Activated CD4-positive, alpha-beta memory T cell treated with anti-CD3 and anti-CD28 coated beads, Interleukin-2, amount 10 ng/mL, durations not matched to agents 7 days and 5 days (primary cell): ENCODE results near the gene ITGA7. TPM values are rescaled to one million over a fixed set of nuclear protein-coding genes. Genes with fewer than 3 reads are reported as not detected.

ENCODE experiments used
- CTCF ChIA-PET: fragments of 350-600 bp; sonication (Branson Sonifier 250); formaldehyde crosslinking; loops from one replicate; lab custom pipeline; 2021; ENCODE audit warnings: antibody characterized with exemption, inconsistent platforms; lab: Charles Lee
- POLR2A ChIA-PET: fragments of 350-600 bp; sonication (Branson Sonifier 250); formaldehyde crosslinking; loops from one replicate; lab custom pipeline; 2021; ENCODE audit warnings: antibody characterized with exemption; lab: Charles Lee
- DNase-seq: peaks from one replicate; pipeline ENCODE4 v3.0.0-alpha.2; 2020
- H3K27ac Mint-ChIP-seq: one replicate; pipeline ENCODE4 v1.8.0; 2021; ENCODE audit warnings: mild to moderate bottlenecking, mixed read lengths
- H3K27me3 Mint-ChIP-seq: one replicate; pipeline ENCODE4 v1.8.0; 2021; ENCODE audit warnings: mixed read lengths
- H3K36me3 Mint-ChIP-seq: one replicate; pipeline ENCODE4 v1.8.0; 2021; ENCODE audit warnings: low read depth, mixed read lengths
- H3K4me1 Mint-ChIP-seq: one replicate; pipeline ENCODE4 v1.8.0; 2021; ENCODE audit warnings: mixed read lengths
- H3K4me3 Mint-ChIP-seq: one replicate; pipeline ENCODE4 v1.8.0; 2021; ENCODE audit warnings: mild to moderate bottlenecking, mixed read lengths
- H3K9me3 Mint-ChIP-seq: one replicate; pipeline ENCODE4 v1.8.0; 2021; ENCODE audit warnings: mixed read lengths
- total RNA-seq, 2 experiments: library from RNA; stranded (reverse); gene quantifications; one replicate each; pipeline ENCODE4 v1.2.3, GENCODE V29; 2021

Gene ITGA7
- total RNA-seq, 2 experiments from 2014 or later, result 1.9 to 2.0 TPM

DNA sequence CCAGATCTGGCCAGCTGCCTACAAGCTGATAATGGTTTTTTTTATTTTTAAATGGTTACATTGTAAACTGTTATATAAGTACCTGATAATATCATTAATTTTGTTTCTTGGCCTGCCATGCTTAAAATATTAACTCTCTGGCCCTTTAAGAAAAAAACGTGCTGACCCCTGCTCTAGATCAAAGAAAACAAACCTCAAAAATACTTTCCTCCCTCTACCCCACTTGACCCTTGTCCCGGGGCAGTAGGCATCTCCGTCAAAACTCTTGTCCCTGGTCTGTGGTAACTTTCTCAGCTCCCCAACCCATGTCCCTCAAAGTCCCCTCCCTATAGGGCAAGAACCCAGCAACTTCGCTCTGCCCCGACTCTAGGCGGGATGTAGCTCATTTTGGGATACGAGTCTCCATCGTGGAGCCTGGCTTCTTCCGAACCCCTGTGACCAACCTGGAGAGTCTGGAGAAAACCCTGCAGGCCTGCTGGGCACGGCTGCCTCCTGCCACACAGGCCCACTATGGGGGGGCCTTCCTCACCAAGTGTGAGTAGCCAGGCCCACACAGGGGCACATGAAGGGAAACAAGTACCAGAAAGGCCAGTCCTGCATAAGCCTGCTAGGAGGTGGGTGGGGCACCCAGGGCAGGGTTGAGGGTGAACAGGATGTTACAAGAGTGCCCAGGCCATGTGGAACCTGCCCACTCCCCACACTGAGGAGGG, 16.0 kb upstream of the ITGA7 start:
- Mint-ChIP-seq H3K4me1 (peaks cover 55% of the 10 kb centered on the region), H3K27ac (no peak overlapping the region)

DNA sequence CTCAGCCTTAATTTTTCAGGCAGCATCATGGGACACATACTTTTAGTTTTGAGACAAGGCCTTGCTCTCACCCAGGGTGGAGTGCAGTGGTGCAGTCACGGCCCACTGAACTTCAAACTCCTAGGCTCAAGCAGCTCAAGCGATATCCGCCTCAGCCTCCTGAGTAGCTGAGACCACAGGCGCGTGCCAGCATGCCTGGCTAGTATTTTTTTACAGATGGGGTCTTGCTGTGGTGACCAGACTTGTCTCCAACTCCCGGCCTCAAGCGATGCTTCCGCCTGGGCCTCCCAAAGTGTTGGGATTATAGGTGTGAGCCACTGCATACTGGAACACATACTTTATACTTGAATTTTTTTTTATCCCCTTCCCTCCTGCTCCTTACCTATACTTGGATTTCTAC, 15.2 kb upstream of the ITGA7 start:
- Mint-ChIP-seq H3K4me1 (peaks cover 60% of the 10 kb centered on the region), H3K27ac (no peak overlapping the region), H3K36me3 (peaks cover 32% of the 10 kb centered on the region), H3K27me3 (no peaks in the 10 kb centered on the region), H3K4me3 (no peak overlapping the region), H3K9me3 (no peaks in the 10 kb centered on the region)
- DNase-seq, result no peak
- POLR2A ChIA-PET, result interaction anchor here (1.5 kb wide), 1 partner anchor 16 kb away, joined by 5 read pairs; no protein-coding TSS in a partner anchor
- CTCF ChIA-PET, result interaction anchor here (1.4 to 3.7 kb wide), 3 partner anchors 14 to 17 kb away, joined by 3 to 50 read pairs (median 17); no protein-coding TSS in a partner anchor

More for the DNA sequence above, 16.0 kb upstream of the ITGA7 start:
- Mint-ChIP-seq H3K9me3 (no peaks in the 10 kb centered on the region), H3K36me3 (peaks cover 25% of the 10 kb centered on the region), H3K27me3 (no peaks in the 10 kb centered on the region), H3K4me3 (no peak overlapping the region)
- DNase-seq, result no peak
- ChIA-PET POLR2A (interaction anchor here (1.5 to 2.3 kb wide), 2 partner anchors 7 to 15 kb away, joined by 5 to 14 read pairs; partner anchors contain the start of gene BLOC1S1), CTCF (interaction anchor here (1.4 to 3.1 kb wide), 3 partner anchors 14 to 70 kb away, joined by 3 to 50 read pairs (median 3); no protein-coding TSS in a partner anchor)

- Mint-ChIP-seq H3K36me3 (peaks cover 35% of the 10 kb centered on the region), H3K4me3 (no peak overlapping the region), H3K9me3 (no peaks in the 10 kb centered on the region), H3K27ac (no peak overlapping the region), H3K27me3 (no peaks in the 10 kb centered on the region), H3K4me1 (peaks cover 60% of the 10 kb centered on the region)
- POLR2A ChIA-PET, result interaction anchor here (1.2 to 9.2 kb wide), 3 partner anchors 8 to 17 kb away, joined by 3 to 84 read pairs (median 5); partner anchors contain the start of gene CD63
- no peak for DNase-seq
- CTCF ChIA-PET, result interaction anchor here (1.4 to 3.7 kb wide), 3 partner anchors 8 to 16 kb away, joined by 3 to 17 read pairs (median 16); partner anchors contain the start of gene CD63
Observed at GRCh38 chr12:55721601-55722213, 14.0 kb upstream of the ITGA7 start.

GRCh38 chr12:55720894-55721444, 13.3 kb upstream of the ITGA7 start:
- peak overlapping the region; percentile 24 for H3K27ac Mint-ChIP-seq
- H3K4me3 Mint-ChIP-seq, result no peak overlapping the region
- CTCF ChIA-PET, result interaction anchor here (0.7 to 3.7 kb wide), 5 partner anchors 8 to 124 kb away, joined by 3 to 17 read pairs (median 7); partner anchors contain the start of genes CD63, ORMDL2 and SARNP
- no peaks in the 10 kb centered on the region for H3K9me3 Mint-ChIP-seq
- no peaks in the 10 kb centered on the region for H3K27me3 Mint-ChIP-seq
- peaks cover 35% of the 10 kb centered on the region for H3K36me3 Mint-ChIP-seq
- POLR2A ChIA-PET, result interaction anchor here (1.2 to 9.2 kb wide), 3 partner anchors 9 to 17 kb away, joined by 3 to 84 read pairs (median 6); partner anchors contain the start of gene CD63
- peak; percentile 42 for DNase-seq
- peaks cover 58% of the 10 kb centered on the region for H3K4me1 Mint-ChIP-seq

GRCh38 chr12:55720071-55720564, 12.4 kb upstream of the ITGA7 start, which contains the start of gene RDH5:
Gene RDH5, plus strand, starts transcription at chr12:55720393. Its CDS starts 792 bp downstream, at chr12:55721185.
- H3K4me3 Mint-ChIP-seq, result no peak within 1 kb of the TSS
- no peak for DNase-seq
- CTCF ChIA-PET, result interaction anchor here (1.3 to 3.7 kb wide), 4 partner anchors 9 to 98 kb away, joined by 4 to 17 read pairs (median 12); partner anchors contain the start of genes CD63, ORMDL2 and SARNP
- peaks cover 38% of the 10 kb centered on the region for H3K36me3 Mint-ChIP-seq
- peaks cover 62% of the 10 kb centered on the region for H3K4me1 Mint-ChIP-seq
- POLR2A ChIA-PET, result interaction anchor here (0.9 to 9.2 kb wide), 4 partner anchors 10 to 19 kb away, joined by 3 to 84 read pairs (median 6); partner anchors contain the start of gene CD63
- no peaks in the 10 kb centered on the region for H3K9me3 Mint-ChIP-seq
- H3K27ac Mint-ChIP-seq, result peak within 1 kb of the TSS; percentile 24
- no peaks in the 10 kb centered on the region for H3K27me3 Mint-ChIP-seq

- Mint-ChIP-seq H3K4me3 (no peak overlapping the region), H3K9me3 (no peaks in the 10 kb centered on the region), H3K4me1 (peaks cover 57% of the 10 kb centered on the region), H3K27ac (no peak overlapping the region), H3K36me3 (peaks cover 33% of the 10 kb centered on the region), H3K27me3 (no peaks in the 10 kb centered on the region)
- no peak for DNase-seq
- CTCF ChIA-PET, result interaction anchor here (0.6 to 3.7 kb wide), 5 partner anchors 10 to 321 kb away, joined by 3 to 17 read pairs (median 7); partner anchors contain the start of gene CD63
- POLR2A ChIA-PET, result interaction anchor here (0.9 to 9.2 kb wide), 3 partner anchors 10 to 20 kb away, joined by 5 to 84 read pairs (median 6); partner anchors contain the start of gene CD63
Observed at GRCh38 chr12:55719371-55719770, 11.7 kb upstream of the ITGA7 start.

DNA sequence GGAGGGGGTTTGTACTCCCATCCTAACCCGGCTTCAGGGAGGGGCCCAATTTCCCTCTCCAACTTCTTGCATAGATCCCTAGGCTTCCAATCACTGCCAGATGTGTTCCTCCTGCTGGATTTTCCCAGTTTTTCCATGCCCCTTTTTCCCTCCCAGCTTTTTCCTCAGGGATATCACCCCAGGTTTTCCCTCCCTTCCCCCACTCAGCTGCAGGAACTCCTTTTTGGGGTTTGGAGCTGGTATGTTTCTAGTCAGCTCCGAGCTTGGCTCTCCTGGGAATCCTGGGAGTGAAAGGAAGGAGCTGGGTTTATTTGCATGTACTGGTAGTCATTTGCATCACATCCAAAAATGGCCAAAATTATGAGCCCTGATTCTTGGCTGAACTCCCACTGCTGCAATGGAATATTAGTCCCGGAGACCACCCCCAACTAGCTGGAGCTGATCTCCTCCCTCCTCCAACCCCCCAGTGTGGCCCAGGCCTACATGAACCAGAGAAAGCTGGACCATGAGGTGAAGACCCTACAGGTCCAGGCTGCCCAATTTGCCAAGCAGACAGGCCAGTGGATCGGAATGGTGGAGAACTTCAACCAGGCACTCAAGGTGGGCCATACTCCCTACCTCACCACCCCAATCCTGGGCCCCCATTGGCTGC, 11.0 kb upstream of the ITGA7 start:
- peaks cover 57% of the 10 kb centered on the region for H3K4me1 Mint-ChIP-seq
- no peak overlapping the region for H3K27ac Mint-ChIP-seq
- H3K4me3 Mint-ChIP-seq, result no peak overlapping the region
- no peaks in the 10 kb centered on the region for H3K9me3 Mint-ChIP-seq
- CTCF ChIA-PET, result interaction anchor here (0.6 to 3.7 kb wide), 5 partner anchors 11 to 322 kb away, joined by 3 to 33 read pairs (median 5); partner anchors contain the start of gene CD63
- DNase-seq, result no peak
- H3K36me3 Mint-ChIP-seq, result peaks cover 31% of the 10 kb centered on the region
- H3K27me3 Mint-ChIP-seq, result no peaks in the 10 kb centered on the region
- POLR2A ChIA-PET, result interaction anchor here (2.3 to 9.2 kb wide), 2 partner anchors 11 to 19 kb away, joined by 15 to 84 read pairs; partner anchors contain the start of gene CD63

DNA sequence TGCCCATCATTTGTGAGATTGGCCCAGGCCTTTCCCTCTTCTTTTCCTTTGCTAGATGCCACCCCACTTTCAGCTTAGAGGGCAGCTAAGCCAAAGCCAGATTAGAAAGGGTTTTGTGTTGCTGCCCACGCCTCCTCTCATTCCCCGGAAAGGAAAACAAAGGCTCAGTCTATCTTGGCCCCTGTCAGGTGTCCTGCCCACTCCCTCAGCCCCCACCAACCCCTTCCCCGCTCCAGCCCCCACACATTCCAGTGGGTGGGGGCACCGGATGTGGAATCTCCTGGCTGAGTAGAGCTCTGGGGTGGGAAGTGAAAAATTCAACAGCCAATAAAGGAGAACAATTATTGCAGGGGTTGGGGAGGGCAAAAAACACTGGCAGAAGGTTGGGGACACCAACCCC, 10.3 kb upstream of the ITGA7 start:
- POLR2A ChIA-PET, result interaction anchor here (0.7 to 9.2 kb wide), 5 partner anchors 9 to 256 kb away, joined by 3 to 84 read pairs (median 9); partner anchors contain the start of genes CD63 and RAB5B
- H3K27me3 Mint-ChIP-seq, result no peaks in the 10 kb centered on the region

DNA sequence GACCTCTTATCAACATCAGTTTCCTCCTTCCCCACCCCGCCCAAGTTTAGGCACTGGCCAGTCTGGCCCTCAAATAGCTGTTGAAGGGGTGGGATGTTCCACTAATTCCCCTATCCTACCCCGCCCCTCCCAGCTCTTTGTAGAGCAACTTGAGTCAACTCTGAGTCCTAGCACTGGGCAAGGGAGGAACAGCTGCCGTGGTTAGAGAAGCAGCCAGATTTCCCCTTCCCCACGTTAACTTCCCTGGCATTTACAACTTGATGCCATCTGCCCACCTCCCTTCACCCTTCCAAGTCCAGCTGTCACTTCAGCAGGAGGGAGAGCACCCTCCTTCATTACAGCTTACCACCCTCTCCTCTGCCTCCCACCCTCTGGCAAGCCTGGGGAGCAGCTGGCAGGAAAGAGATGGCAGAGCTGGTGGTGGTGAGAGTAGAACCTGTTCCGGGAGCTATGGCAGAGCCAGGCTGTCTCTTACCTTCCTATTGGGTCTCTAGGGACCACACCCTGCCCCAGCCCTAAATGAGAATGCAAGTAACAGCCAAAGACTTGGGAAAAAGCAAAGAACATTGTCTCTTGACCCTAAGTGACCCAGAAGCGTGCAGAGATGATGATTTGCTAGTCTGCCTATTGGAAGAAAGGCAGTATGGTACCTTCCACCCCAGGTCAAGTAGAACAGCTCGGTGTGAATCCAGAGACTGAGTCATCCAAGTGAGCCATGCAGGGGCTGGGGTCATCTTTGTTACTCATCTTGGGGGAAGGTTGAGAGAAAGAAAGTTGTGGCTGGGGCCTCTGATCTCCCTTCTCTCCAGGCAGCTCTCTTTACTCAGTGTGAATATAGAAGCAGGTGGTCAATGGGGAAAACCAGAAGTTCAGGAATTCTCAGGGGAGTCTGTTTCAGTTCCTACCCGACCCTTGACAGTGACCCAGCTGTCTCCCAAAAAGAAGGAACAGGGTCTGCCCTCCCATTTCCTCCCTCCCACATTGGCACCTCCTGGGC, 9.6 kb upstream of the ITGA7 start:
- peaks cover 57% of the 10 kb centered on the region for H3K4me1 Mint-ChIP-seq
- CTCF ChIA-PET, result interaction anchor here (1.1 to 3.7 kb wide), 6 partner anchors 7 to 209 kb away, joined by 5 to 33 read pairs (median 7); no protein-coding TSS in a partner anchor
- POLR2A ChIA-PET, result interaction anchor here (0.7 to 9.2 kb wide), 11 partner anchors 8 to 1219 kb away, joined by 3 to 84 read pairs (median 7); partner anchors contain the start of genes CD63, NCKAP1L, ORMDL2 and RAB5B
- H3K27me3 Mint-ChIP-seq, result peaks cover 3% of the 10 kb centered on the region
- H3K36me3 Mint-ChIP-seq, result peaks cover 27% of the 10 kb centered on the region
- no peak for DNase-seq
- peak overlapping the region; percentile 94 for H3K4me3 Mint-ChIP-seq
- H3K9me3 Mint-ChIP-seq, result no peaks in the 10 kb centered on the region
- peak overlapping the region; percentile 93 for H3K27ac Mint-ChIP-seq

More for the DNA sequence above, 10.3 kb upstream of the ITGA7 start:
- H3K36me3 Mint-ChIP-seq, result peaks cover 27% of the 10 kb centered on the region
- peaks cover 57% of the 10 kb centered on the region for H3K4me1 Mint-ChIP-seq
- no peak for DNase-seq
- no peaks in the 10 kb centered on the region for H3K9me3 Mint-ChIP-seq
- H3K27ac Mint-ChIP-seq, result peak overlapping the region; percentile 93
- peak overlapping the region; percentile 94 for H3K4me3 Mint-ChIP-seq
- CTCF ChIA-PET, result interaction anchor here (1.1 to 3.7 kb wide), 4 partner anchors 12 to 71 kb away, joined by 5 to 33 read pairs (median 7); no protein-coding TSS in a partner anchor

DNA sequence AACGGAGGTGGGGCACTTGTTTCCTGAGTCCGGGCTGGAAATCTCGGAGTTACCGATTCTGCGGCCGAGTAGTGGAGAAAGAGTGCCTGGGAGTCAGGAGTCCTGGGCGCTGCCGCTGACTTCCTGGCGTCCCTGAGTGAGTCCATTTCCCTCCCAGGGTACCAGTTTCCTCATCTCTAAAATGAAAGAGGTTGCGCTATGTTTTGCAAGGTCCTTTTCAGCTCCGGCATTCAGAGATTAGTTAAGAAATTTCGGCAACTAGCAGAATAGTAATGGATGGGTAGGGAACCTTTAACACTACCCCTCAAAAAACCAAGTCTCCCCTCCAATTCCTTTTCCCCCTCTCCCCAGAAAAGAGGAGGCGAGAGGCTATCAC, 8.9 kb upstream of the ITGA7 start:
- no peak for DNase-seq
- CTCF ChIA-PET, result interaction anchor here (1.2 to 3.7 kb wide), 7 partner anchors 8 to 279 kb away, joined by 3 to 33 read pairs (median 5); no protein-coding TSS in a partner anchor
- POLR2A ChIA-PET, result interaction anchor here (0.8 to 9.2 kb wide), 14 partner anchors 8 to 1362 kb away, joined by 3 to 84 read pairs (median 6); partner anchors contain the start of genes CD63, NCKAP1L, NEMP1 and ORMDL2
- Mint-ChIP-seq H3K36me3 (peaks cover 27% of the 10 kb centered on the region), H3K4me3 (peak overlapping the region; percentile 94), H3K9me3 (no peaks in the 10 kb centered on the region), H3K27me3 (peaks cover 10% of the 10 kb centered on the region), H3K27ac (peak overlapping the region; percentile 93), H3K4me1 (peaks cover 57% of the 10 kb centered on the region)
